ELF-1 (cell line): ENCODE results near the gene IDS.
"Not testable (repeated sequence)": the region's sequence is repeated elsewhere in the genome, so short reads cannot be mapped to it uniquely, and the experiment has no call there.

ENCODE experiments used
- DNase-seq: peaks from one replicate; pipeline ENCODE4 v3.0.0-alpha.2; 2016; ENCODE audit warnings: low read depth, low spot score

IDS gene

GRCh38 chrX:149504915-149505651 lies at the start of gene IDS:
Gene IDS (minus strand): TSS chrX:149505306. CDS start chrX:149505137, 169 bp downstream.
- DNase-seq, result peak; percentile 98

- DNase-seq, result not testable (repeated sequence)
Measured at GRCh38 chrX:149551939-149552248, 46.8 kb upstream of the IDS start.

- not testable (repeated sequence) for DNase-seq
Measured at GRCh38 chrX:149551245-149551938, 46.3 kb upstream of the IDS start.

- DNase-seq, result not testable (repeated sequence)
Measured at GRCh38 chrX:149550454-149550853, 45.3 kb upstream of the IDS start.

GRCh38 chrX:149549701-149550100 lies 44.6 kb upstream of the IDS start, which contains the start of gene HSFX3:
Gene HSFX3 (minus strand): TSS chrX:149549924. CDS start chrX:149549852, 72 bp downstream.
- not testable (repeated sequence) for DNase-seq

- DNase-seq, result not testable (repeated sequence)
Measured at GRCh38 chrX:149547782-149548181, 42.7 kb upstream of the IDS start.

GRCh38 chrX:149546962-149547361 lies 41.9 kb upstream of the IDS start:
- DNase-seq, result not testable (repeated sequence)

GRCh38 chrX:149545545-149546543 lies 40.7 kb upstream of the IDS start:
- peak; percentile 92 for DNase-seq

GRCh38 chrX:149541521-149542047 lies 36.5 kb upstream of the IDS start:
- no peak for DNase-seq

- DNase-seq, result peak; percentile 94
Measured at GRCh38 chrX:149540621-149541520, 35.8 kb upstream of the IDS start, which contains the start of gene EOLA1. Gene EOLA1 (plus strand): TSS chrX:149541012. CDS start chrX:149545631, 4,619 bp downstream.

GRCh38 chrX:149540131-149540620 lies 35.1 kb upstream of the IDS start:
- no peak for DNase-seq

- DNase-seq, result peak; percentile 99
Measured at GRCh38 chrX:149539283-149540130, 34.4 kb upstream of the IDS start.

- DNase-seq, result not testable (repeated sequence)
Measured at GRCh38 chrX:149537474-149537873, 32.4 kb upstream of the IDS start.

GRCh38 chrX:149534926-149535602 lies 30.0 kb upstream of the IDS start:
- not testable (repeated sequence) for DNase-seq

GRCh38 chrX:149533999-149534398 lies 28.9 kb upstream of the IDS start:
- not testable (repeated sequence) for DNase-seq

GRCh38 chrX:149532868-149533267 lies 27.8 kb upstream of the IDS start:
- not testable (repeated sequence) for DNase-seq

GRCh38 chrX:149531599-149531998 lies 26.5 kb upstream of the IDS start:
- no peak for DNase-seq

- DNase-seq, result no peak
Measured at GRCh38 chrX:149528381-149528780, 23.3 kb upstream of the IDS start.

GRCh38 chrX:149527705-149528104 lies 22.6 kb upstream of the IDS start:
- peak; percentile 53 for DNase-seq
